ENCODE results near the gene TYW1. TPM values are rescaled to one million over a fixed set of nuclear protein-coding genes. Genes with fewer than 3 reads are reported as not detected.
"Not testable (repeated sequence)": the region's sequence is repeated elsewhere in the genome, so short reads cannot be mapped to it uniquely, and the experiment has no call there.

TYW1 gene
- total and polyA plus RNA-seq, 2 of the 8 experiments (the other 6 are each of a cell fraction or from before 2014, with no cell fraction given) = 8.8 to 16.2 TPM

DNA sequence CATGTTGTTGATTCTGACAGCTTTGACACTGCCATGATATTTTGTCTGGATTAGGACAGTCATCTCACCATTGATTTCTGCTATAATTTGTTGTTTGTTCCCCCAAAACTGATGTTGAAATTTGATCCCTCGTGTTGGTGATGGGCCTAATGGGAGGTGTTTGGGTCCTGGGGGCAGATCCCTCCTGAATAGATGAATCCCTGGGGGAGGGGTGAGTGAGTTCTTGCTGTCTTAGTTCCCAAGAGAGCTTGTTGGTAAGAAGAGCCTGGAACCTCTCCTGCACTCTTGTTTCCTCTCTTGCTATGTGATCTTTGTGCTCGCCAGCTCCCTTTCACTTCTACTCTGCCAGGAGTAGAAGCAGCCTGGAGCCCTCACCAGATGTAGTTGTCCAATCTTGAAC is 7.5 kb downstream of the TYW1 start:
- not testable (repeated sequence) for H2BK20ac ChIP-seq (ENCODE audit: low read length)
- CTCF ChIA-PET (ENCODE audit: partially characterized antibody) = interaction anchor here (0.6 kb wide), 1 partner anchor 35 kb away, joined by 3 read pairs; no protein-coding TSS in a partner anchor

More for the DNA sequence above, 7.5 kb downstream of the TYW1 start:
- H3K4me2 ChIP-seq (ENCODE audit: insufficient read depth in 1 of 2, low read depth in 2 of 2, low read length in 2 of 2); H3K36me3 ChIP-seq (ENCODE audit: control insufficient read depth in 2 of 4, insufficient read depth in 4 of 4, low read length in 3 of 4); H2AK5ac ChIP-seq (ENCODE audit: low read depth, low read length); H3K23ac ChIP-seq (ENCODE audit: insufficient read length); H3K56ac ChIP-seq (replicated peaks; ENCODE audit: insufficient read length, low read depth, low read length); H3K4me1 ChIP-seq (replicated peaks in 1 of 4; ENCODE audit: control insufficient read depth in 3 of 4, insufficient read depth in 4 of 4, low read length in 3 of 4); H2BK120ac ChIP-seq (replicated peaks; ENCODE audit: low read depth, low read length); FAIRE-seq; H3K27me3 ChIP-seq (replicated peaks in 1 of 4; ENCODE audit: control insufficient read depth in 3 of 4, extremely low read depth in 1 of 4, insufficient read depth in 3 of 4, low read length in 3 of 4); H3K23me2 ChIP-seq (ENCODE audit: low read depth, low read length); H3K9me3 ChIP-seq (ENCODE audit: insufficient read depth in 2 of 2, low read depth in 1 of 2, low read length in 1 of 2); H2BK15ac ChIP-seq (ENCODE audit: low read length); H2AFZ ChIP-seq (ENCODE audit: low read length); H3K79me1 ChIP-seq (ENCODE audit: low read depth, low read length); DNase-seq (ENCODE audit: low read depth in 1 of 2, low spot score in 2 of 2); H2BK12ac ChIP-seq (ENCODE audit: low read depth, low read length); H2BK5ac ChIP-seq (ENCODE audit: low read depth, low read length); H4K8ac ChIP-seq (ENCODE audit: extremely low read depth, insufficient read depth, low read length); H3K14ac ChIP-seq (ENCODE audit: insufficient read length); H3K27ac ChIP-seq (ENCODE audit: low read depth, low read length); H4K20me1 ChIP-seq (replicated peaks in 1 of 2; ENCODE audit: control insufficient read depth in 1 of 2, insufficient read depth in 2 of 2, low read length in 2 of 2); H3K4me3 ChIP-seq (ENCODE audit: extremely low read depth in 1 of 4, insufficient read depth in 2 of 4, low read depth in 3 of 4, low read length in 4 of 4); H3K4ac ChIP-seq (replicated peaks; ENCODE audit: insufficient read length, low read depth, low read length); H4K91ac ChIP-seq (replicated peaks; ENCODE audit: insufficient read length, low read length); H3K79me2 ChIP-seq (ENCODE audit: control insufficient read depth in 1 of 2, insufficient read depth in 2 of 2, low read length in 2 of 2); H3K18ac ChIP-seq (ENCODE audit: extremely low read depth, low read length); H4K5ac ChIP-seq (ENCODE audit: insufficient read length, low read depth, low read length); H3K9ac ChIP-seq (replicated peaks in 1 of 4; ENCODE audit: extremely low read depth in 1 of 4, low read depth in 3 of 4, low read length in 3 of 4): not testable (repeated sequence)
- WGBS, 2 experiments (ENCODE audit: extremely low coverage in 1 of 2, insufficient coverage in 1 of 2, insufficient read length in 1 of 2, insufficient replicate concordance in 2 of 2, low coverage in 1 of 2, low lambda C conversion rate in 2 of 2, missing lambda C conversion rate in 1 of 2) = 80% methylated on average over 2 of the region's 2 CpGs; no CpG with 5 or more reads in 1 of the 2 experiments
- POLR2A ChIA-PET (ENCODE audit: partially characterized antibody) = interaction anchor here (0.8 kb wide), 1 partner anchor 252 kb away, joined by 3 read pairs; no protein-coding TSS in a partner anchor

All from H1 (cell line).